BLaER1 treated with 17β-estradiol and CSF1 and Interleukin-3, amounts not matched to agents 10 nM and 100 nM (cell line): Measurements from ENCODE around the gene FTH1.
A peak's percentile ranks its signal among the peaks of the same experiment; 100 is the strongest.

Source experiments
- H3K27ac ChIP-seq, 11 experiments: shearing (Covaris generic); formaldehyde crosslinking; 2 replicates each; pipeline ENCODE4 v1.8.1; 2022
- H3K27me3 ChIP-seq, 11 experiments: shearing (Covaris generic); formaldehyde crosslinking; 2 replicates each; pipeline ENCODE4 v1.8.1; 2022
- H3K36me3 ChIP-seq, 11 experiments: shearing (Covaris generic); formaldehyde crosslinking; 2 replicates each; pipeline ENCODE4 v1.8.1; 2022
- H3K4me1 ChIP-seq, 10 experiments: shearing (Covaris generic); formaldehyde crosslinking; 2 replicates each; pipeline ENCODE4 v1.8.1; 2022
- H3K4me2 ChIP-seq, 11 experiments: shearing (Covaris generic); formaldehyde crosslinking; 2 replicates each; pipeline ENCODE4 v1.8.1; 2022
- H3K4me3 ChIP-seq, 10 experiments: shearing (Covaris generic); formaldehyde crosslinking; 2 replicates each; pipeline ENCODE4 v1.8.1; 2022
- H3K9ac ChIP-seq, 11 experiments: shearing (Covaris generic); formaldehyde crosslinking; 2 replicates each; pipeline ENCODE4 v1.8.1; 2022
- H3K9me3 ChIP-seq, 11 experiments: shearing (Covaris generic); formaldehyde crosslinking; replicated peaks in 1 of 11; 2 replicates each; pipeline ENCODE4 v1.8.1; 2022
- H4K20me1 ChIP-seq, 11 experiments: shearing (Covaris generic); formaldehyde crosslinking; 2 replicates each; pipeline ENCODE4 v1.8.1; 2022
- Cebpa-rat ChIP-seq, 11 experiments: shearing (Covaris generic); IDR thresholded peaks; 2 replicates each; pipeline ENCODE4 v1.8.1; 2022

The FTH1 gene

GRCh38 chr11:61975638-61976419, 8.4 kb upstream of the FTH1 start:
- TF ChIP-seq Cebpa-rat (IDR thresholded peaks at IDR 0.05) = peak in 1 of 11 experiments; percentile 41; a peak in 2 of 22 replicates
- Histone ChIP-seq H3K27ac (peak overlapping the region in 9 of 11 experiments; percentile 17 to 100 (median 98); a peak in 16 of 22 replicates), H3K9me3 (no peaks in the 10 kb centered on the region), H3K4me3 (no peak overlapping the region), H3K4me2 (peak overlapping the region; percentile 68 to 98 (median 93)), H3K9ac (peak overlapping the region in 9 of 11 experiments; percentile 0 to 100 (median 46); a peak in 13 of 22 replicates), H4K20me1 (no peaks in the 10 kb centered on the region), H3K4me1 (peaks cover 51 to 95% (median 82%) of the 10 kb centered on the region in 10 experiments), H3K27me3 (peaks cover 0 to 3% (median 0%) of the 10 kb centered on the region in 11 experiments; a peak in 2 of 22 replicates), H3K36me3 (no peaks in the 10 kb centered on the region)

- H3K4me1 ChIP-seq = peaks cover 59 to 93% (median 85%) of the 10 kb centered on the region in 10 experiments
- no peaks in the 10 kb centered on the region for H4K20me1 ChIP-seq
- no peaks in the 10 kb centered on the region for H3K9me3 ChIP-seq
- H3K27me3 ChIP-seq = peaks cover 0 to 3% (median 0%) of the 10 kb centered on the region in 11 experiments; a peak in 2 of 22 replicates
- peak overlapping the region in 10 of 11 experiments; percentile 17 to 100 (median 98); a peak in 17 of 22 replicates for H3K27ac ChIP-seq
- no peaks in the 10 kb centered on the region for H3K36me3 ChIP-seq
- peak overlapping the region; percentile 68 to 98 (median 94) for H3K4me2 ChIP-seq
- no peak overlapping the region for H3K4me3 ChIP-seq
- no peak for TF ChIP-seq Cebpa-rat (IDR thresholded peaks at IDR 0.05)
- H3K9ac ChIP-seq = peak overlapping the region in 7 of 11 experiments; percentile 4 to 100 (median 98); a peak in 8 of 22 replicates
Observed at GRCh38 chr11:61974766-61975631, 7.6 kb upstream of the FTH1 start.

GRCh38 chr11:61973476-61974162, 6.2 kb upstream of the FTH1 start:
- peak overlapping the region in 6 of 10 experiments; percentile 3 to 39 (median 26); a peak in 6 of 20 replicates for H3K4me3 ChIP-seq
- no peak for TF ChIP-seq Cebpa-rat (IDR thresholded peaks at IDR 0.05)
- no peaks in the 10 kb centered on the region for H3K9me3 ChIP-seq
- H3K27me3 ChIP-seq = peaks cover 0 to 3% (median 0%) of the 10 kb centered on the region in 11 experiments; a peak in 2 of 22 replicates
- H4K20me1 ChIP-seq = no peaks in the 10 kb centered on the region
- peaks cover 73 to 96% (median 88%) of the 10 kb centered on the region in 10 experiments for H3K4me1 ChIP-seq
- no peaks in the 10 kb centered on the region for H3K36me3 ChIP-seq
- peak overlapping the region; percentile 92 to 100 (median 98) for H3K27ac ChIP-seq
- peak overlapping the region; percentile 77 to 98 (median 94) for H3K4me2 ChIP-seq
- peak overlapping the region; percentile 79 to 100 (median 88) for H3K9ac ChIP-seq

DNA sequence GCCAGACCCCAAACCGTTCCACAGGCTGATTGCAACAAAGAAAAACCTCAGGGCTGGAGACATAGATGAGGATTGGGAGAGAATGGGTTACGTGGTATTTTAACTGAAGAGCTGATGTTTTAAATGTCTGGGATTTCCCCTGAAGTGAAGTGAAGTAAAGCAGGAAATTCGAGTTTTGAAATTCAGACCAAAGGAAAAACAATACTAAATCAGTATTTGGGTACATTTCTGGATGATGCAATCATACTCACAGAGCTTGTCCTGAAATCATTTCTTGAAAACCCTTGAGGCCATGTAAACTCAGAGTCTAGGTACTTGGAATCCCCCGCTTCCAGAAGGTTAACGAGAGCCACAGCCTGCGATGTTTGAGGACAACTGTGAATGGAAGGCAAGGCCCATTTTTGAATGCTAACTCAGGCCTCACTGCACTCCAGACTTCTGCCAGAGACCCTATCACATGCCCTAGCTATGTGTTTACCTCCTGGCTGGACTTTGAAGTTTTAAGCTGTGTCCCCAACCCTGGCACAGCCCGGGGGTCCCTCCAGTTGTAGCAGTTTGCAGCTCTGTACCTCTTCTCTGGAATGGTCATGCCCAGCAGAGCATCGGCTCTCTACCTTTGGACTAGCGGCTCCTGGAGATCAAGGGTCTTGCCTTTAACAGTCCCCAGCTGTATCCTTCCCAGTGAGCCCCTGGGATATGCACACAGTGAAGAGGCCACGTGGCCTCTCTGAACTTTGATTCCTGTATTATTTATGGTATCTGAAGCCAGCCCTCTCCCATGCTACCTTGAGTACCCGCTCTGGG, 5.4 kb upstream of the FTH1 start:
- H3K4me1 ChIP-seq = peaks cover 80 to 94% (median 88%) of the 10 kb centered on the region in 10 experiments
- peak overlapping the region; percentile 77 to 98 (median 94) for H3K4me2 ChIP-seq
- peak overlapping the region; percentile 79 to 100 (median 88) for H3K9ac ChIP-seq
- peaks cover 0 to 3% (median 0%) of the 10 kb centered on the region in 11 experiments; a peak in 2 of 22 replicates for H3K27me3 ChIP-seq
- H3K4me3 ChIP-seq = peak overlapping the region in 6 of 10 experiments; percentile 18 to 58 (median 37); a peak in 9 of 20 replicates
- peak overlapping the region; percentile 92 to 100 (median 98) for H3K27ac ChIP-seq
- no peaks in the 10 kb centered on the region for H3K36me3 ChIP-seq
- peak; percentile 52 to 99 (median 93); a peak in 20 of 22 replicates for TF ChIP-seq Cebpa-rat (IDR thresholded peaks at IDR 0.05)
- no peaks in the 10 kb centered on the region for H3K9me3 ChIP-seq
- H4K20me1 ChIP-seq = no peaks in the 10 kb centered on the region

DNA sequence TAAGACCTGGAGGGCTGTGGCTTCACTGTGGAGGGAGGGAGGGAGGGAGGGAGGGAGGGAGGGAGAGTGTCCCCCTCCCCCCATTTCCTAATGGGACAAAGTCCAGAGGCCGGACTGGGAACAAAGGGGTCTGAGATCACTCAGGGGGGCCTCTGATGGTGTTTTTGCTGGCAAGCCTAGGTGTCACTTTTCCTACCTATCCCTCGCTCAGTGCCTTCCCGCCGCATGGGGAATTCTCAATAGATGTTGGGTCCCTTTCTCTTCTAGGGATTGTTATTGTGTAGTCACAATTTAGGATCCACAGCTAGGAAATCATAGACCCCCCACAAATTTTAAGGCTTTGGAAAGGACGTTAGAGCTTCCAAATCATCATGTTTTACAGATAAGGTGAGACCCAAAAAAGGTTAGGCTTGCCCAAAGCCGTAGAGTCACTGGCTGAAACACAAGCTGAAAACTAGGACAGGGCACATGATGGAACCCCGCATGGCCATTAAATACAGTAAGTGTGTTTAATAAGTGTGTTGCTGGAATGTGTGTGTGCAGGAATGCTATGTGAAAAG, 4.8 kb upstream of the FTH1 start:
- Histone ChIP-seq H3K9ac (peak overlapping the region; percentile 79 to 100 (median 88)), H3K36me3 (peaks cover 0 to 2% (median 0%) of the 10 kb centered on the region in 11 experiments; a peak in 5 of 22 replicates), H3K27ac (peak overlapping the region; percentile 92 to 100 (median 98)), H4K20me1 (peaks cover under 1 to 2% (median 2%) of the 10 kb centered on the region in 11 experiments; a peak in 15 of 22 replicates), H3K27me3 (peaks cover 0 to 3% (median 0%) of the 10 kb centered on the region in 11 experiments; a peak in 2 of 22 replicates), H3K4me3 (peak overlapping the region in 7 of 10 experiments; percentile 13 to 58 (median 38); a peak in 9 of 20 replicates), H3K4me2 (peak overlapping the region; percentile 77 to 98 (median 94)), H3K4me1 (peaks cover 74 to 92% (median 83%) of the 10 kb centered on the region in 10 experiments), H3K9me3 (no peaks in the 10 kb centered on the region)
- TF ChIP-seq Cebpa-rat (IDR thresholded peaks at IDR 0.05) = no peak

DNA sequence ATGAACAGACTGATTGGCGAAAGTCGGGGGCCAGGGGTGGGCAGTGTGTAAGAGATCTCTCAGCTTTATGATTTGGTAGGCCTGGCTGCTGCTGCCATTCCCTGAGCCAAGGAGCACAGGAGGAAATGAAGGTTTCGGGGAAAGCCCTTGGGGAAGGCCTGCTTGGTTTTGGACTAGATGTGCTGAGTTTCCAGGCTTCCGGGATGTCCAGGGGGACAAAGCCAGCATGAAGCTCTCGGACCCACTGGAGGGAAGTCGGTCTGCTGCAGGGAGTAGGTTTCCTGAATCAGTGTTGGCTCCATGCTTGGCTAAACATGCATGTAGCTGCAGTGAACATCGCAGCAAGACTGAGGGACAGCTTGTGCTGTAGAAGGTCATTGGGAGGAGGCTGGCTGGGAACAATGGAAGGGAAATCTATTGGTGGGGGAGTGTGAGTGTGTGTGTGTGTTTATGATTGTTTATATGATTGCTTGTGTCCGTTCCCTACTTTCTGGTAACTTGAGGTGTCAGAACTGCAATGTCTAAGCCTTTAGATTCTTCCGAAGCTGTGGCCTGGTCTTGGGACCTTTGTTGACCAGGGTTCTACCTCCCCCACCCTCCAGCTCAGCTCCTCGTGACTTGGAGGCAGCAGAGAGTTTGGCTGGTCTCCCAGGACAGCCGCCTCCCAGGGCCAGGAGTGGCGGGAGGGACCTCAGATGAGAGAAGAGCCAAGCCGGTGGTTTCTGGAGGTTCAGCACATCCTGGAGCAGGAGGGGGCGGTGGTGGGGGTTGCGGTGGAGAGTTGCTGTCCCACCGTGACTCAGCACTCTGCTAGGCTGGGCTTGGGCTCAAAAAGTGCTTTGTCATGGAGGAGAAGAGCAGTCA, 4.0 kb upstream of the FTH1 start:
- peaks cover 66 to 85% (median 78%) of the 10 kb centered on the region in 10 experiments for H3K4me1 ChIP-seq
- peak overlapping the region; percentile 79 to 100 (median 95) for H3K9ac ChIP-seq
- H3K27me3 ChIP-seq = peaks cover 0 to 3% (median 0%) of the 10 kb centered on the region in 11 experiments; a peak in 1 of 22 replicates
- H3K36me3 ChIP-seq = peaks cover 0 to 9% (median 5%) of the 10 kb centered on the region in 11 experiments; a peak in 17 of 22 replicates
- peaks cover 8 to 10% (median 9%) of the 10 kb centered on the region in 11 experiments for H4K20me1 ChIP-seq
- H3K4me3 ChIP-seq = peak overlapping the region; percentile 25 to 97 (median 46); a peak in 18 of 20 replicates
- TF ChIP-seq Cebpa-rat (IDR thresholded peaks at IDR 0.05) = no peak
- H3K27ac ChIP-seq = peak overlapping the region; percentile 92 to 100 (median 98)
- H3K9me3 ChIP-seq = peaks cover 0 to 4% (median 0%) of the 10 kb centered on the region in 11 experiments; a peak in 2 of 22 replicates
- H3K4me2 ChIP-seq = peak overlapping the region; percentile 84 to 98 (median 91)
